K562 (cell line): Measurements from ENCODE around the gene VDAC1. TPM values are rescaled to one million over a fixed set of nuclear protein-coding genes. Genes with fewer than 3 reads are reported as not detected.

Experiments
- MGA ChIP-seq: fragments of 450-650 bp; IDR thresholded peaks from 2 replicates; pipeline ENCODE4 v1.6.1; 2016; ENCODE audit warnings: mild to moderate bottlenecking, moderate library complexity
- polyA plus RNA-seq, 8 experiments: library from polyadenylated mRNA; depleted of rRNA in 4 of 8; stranded (reverse) in 5 of 8; unstranded in 3 of 8; fragments of >200 nt; fragmentation: Nextera tagmentation in 2 of 8; fragmentation: Illumina TruSeq in 1 of 8; extraction: Ambion mirVana in 2 of 8; extraction: Trizol in 1 of 8; gene quantifications; 2 replicates each; pipeline versions ENCODE4 v1.2.1 to v1.2.3, GENCODE V29; 2011 to 2014; ENCODE audit warnings: inconsistent platforms in 1 of 8, missing spikeins in 1 of 8
- total RNA-seq, 7 experiments: library from RNA; depleted of rRNA in 6 of 7; stranded (reverse); fragments of >200 nt in 6 of 7; fragmentation: Illumina TruSeq in 2 of 7; extraction: Trizol in 2 of 7; gene quantifications; 2 replicates each; pipeline versions ENCODE4 v1.2.1 to v1.2.3, GENCODE V29; 2011 to 2021; ENCODE audit warnings: low replicate concordance in 1 of 7

The VDAC1 gene
- total and polyA plus RNA-seq, 9 of the 15 experiments (the other 6 are each of a cell fraction or from before 2014, with no cell fraction given), result 168 to 366 (median 293) TPM

- TF ChIP-seq MGA, result no peak
These were observed 53.8 kb downstream of the VDAC1 start (continued) for GRCh38 chr5:133950821-133951612.
